Neural cell (in vitro differentiated cells): ENCODE results near the gene STEAP1. TPM values are rescaled to one million over a fixed set of nuclear protein-coding genes. Genes with fewer than 3 reads are reported as not detected.

Experiments
- H2AFZ ChIP-seq: fragments of 200-600, 300-800 bp; sonication (generic), shearing (Covaris generic); 2 replicates; pipeline ENCODE4 v1.6.0; 2014; ENCODE audit warnings: low read depth, mild to moderate bottlenecking, antibody characterized with exemption, low read length, moderate library complexity
- H3F3A ChIP-seq: fragments of 200-600 bp; shearing (Covaris generic); 2 replicates; pipeline ENCODE4 v1.6.1; 2016; ENCODE audit warnings: mild to moderate bottlenecking, moderate library complexity, mixed read lengths, antibody characterized with exemption, low read length; ENCODE audit not compliant: insufficient read depth, poor library complexity, severe bottlenecking
- H3K27ac ChIP-seq: fragments of 200-600, 300-800 bp; sonication (generic), shearing (Covaris generic); 2 replicates; pipeline ENCODE4 v1.5.1; 2014; ENCODE audit warnings: mild to moderate bottlenecking, low read length, moderate library complexity
- H3K27me3 ChIP-seq: fragments of 300-800, 200-600 bp; sonication (generic), shearing (Covaris generic); 2 replicates; pipeline ENCODE4 v1.6.0; 2014; ENCODE audit warnings: mild to moderate bottlenecking, low read depth, low read length, moderate library complexity; ENCODE audit not compliant: insufficient read depth
- H3K36me3 ChIP-seq: fragments of 300-800, 200-600 bp; sonication (generic), shearing (Covaris generic); 2 replicates; pipeline ENCODE4 v1.5.1; 2014; ENCODE audit warnings: mild to moderate bottlenecking, antibody characterized with exemption, low read length, moderate library complexity; ENCODE audit not compliant: insufficient read depth
- H3K4me2 ChIP-seq: fragments of 300-800, 200-600 bp; sonication (generic), shearing (Covaris generic); 2 replicates; pipeline ENCODE4 v1.6.0; 2014; ENCODE audit warnings: mild to moderate bottlenecking, low read length
- H3K4me3 ChIP-seq: fragments of 300-800, 200-600 bp; sonication (generic), shearing (Covaris generic); 2 replicates; pipeline ENCODE4 v1.5.1; 2014; ENCODE audit warnings: mild to moderate bottlenecking, low read length, moderate library complexity
- H3K79me2 ChIP-seq: fragments of 200-600 bp; shearing (Covaris generic); replicated peaks from 2 replicates; pipeline ENCODE4 v1.6.0; 2014; ENCODE audit warnings: mild to moderate bottlenecking, low read length, moderate library complexity; ENCODE audit not compliant: insufficient read depth
- H3K9ac ChIP-seq: fragments of 300-800, 200-600 bp; sonication (generic), shearing (Covaris generic); 2 replicates; pipeline ENCODE4 v1.6.1; 2016; ENCODE audit warnings: mild to moderate bottlenecking, low read length, mixed read lengths
- H3K9me2 ChIP-seq: fragments of 200-600 bp; shearing (Covaris generic); 2 replicates; pipeline ENCODE4 v1.6.1; 2016; ENCODE audit warnings: mild to moderate bottlenecking, low read length, mixed read lengths; ENCODE audit not compliant: insufficient read depth
- H3K9me3 ChIP-seq: fragments of 200-600, 300-800 bp; sonication (generic), shearing (Covaris generic); 2 replicates; pipeline ENCODE4 v1.6.1; 2016; ENCODE audit warnings: mild to moderate bottlenecking, mixed run types, low read length, moderate library complexity, mixed read lengths
- H4K20me1 ChIP-seq: fragments of 200-600 bp; shearing (Covaris generic); 2 replicates; pipeline ENCODE4 v1.6.1; 2016; ENCODE audit warnings: mild to moderate bottlenecking, mixed run types; ENCODE audit not compliant: insufficient read depth
- CTCF ChIP-seq: fragments of 450-650 bp; IDR thresholded peaks from 2 replicates; pipeline ENCODE4 v1.5.1; 2014; ENCODE audit warnings: antibody characterized with exemption, mild to moderate bottlenecking, moderate library complexity; ENCODE audit not compliant: poor library complexity, severe bottlenecking
- EP300 ChIP-seq: fragments of 450-650 bp; conservative IDR thresholded peaks from 2 replicates; pipeline ENCODE4 v1.6.1; 2014; ENCODE audit warnings: antibody characterized with exemption, mild to moderate bottlenecking, moderate library complexity; ENCODE audit not compliant: poor library complexity, severe bottlenecking
- EZH2 ChIP-seq: fragments of 200-600, 300-800 bp; shearing (Covaris generic), sonication (generic); IDR thresholded peaks from 2 replicates; pipeline ENCODE4 v1.6.1; 2014; ENCODE audit warnings: antibody characterized with exemption, low read length, borderline replicate concordance, mild to moderate bottlenecking; ENCODE audit not compliant: insufficient read depth, poor library complexity, severe bottlenecking
- MXI1 ChIP-seq: fragments of 450-650 bp; conservative IDR thresholded peaks from 2 replicates; pipeline ENCODE4 v1.6.1; 2014; ENCODE audit warnings: antibody characterized with exemption, mild to moderate bottlenecking; ENCODE audit not compliant: poor library complexity, severe bottlenecking
- POLR2AphosphoS5 ChIP-seq: IDR thresholded peaks from 2 replicates; pipeline ENCODE4 v1.6.1; 2012
- RAD21 ChIP-seq: fragments of 450-650 bp; conservative IDR thresholded peaks from 2 replicates; pipeline ENCODE4 v1.6.1; 2014; ENCODE audit warnings: antibody characterized with exemption, mild to moderate bottlenecking, moderate library complexity
- REST ChIP-seq: IDR thresholded peaks from 2 replicates; pipeline ENCODE4 v1.6.1; 2012; ENCODE audit warnings: borderline replicate concordance
- SMC3 ChIP-seq: fragments of 450-650 bp; conservative IDR thresholded peaks from 2 replicates; pipeline ENCODE4 v1.6.1; 2014; ENCODE audit warnings: antibody characterized with exemption, mild to moderate bottlenecking, moderate library complexity; ENCODE audit not compliant: poor library complexity
- TAF1 ChIP-seq: IDR thresholded peaks from 2 replicates; pipeline ENCODE4 v1.6.1; 2012; ENCODE audit warnings: low read depth
- polyA plus RNA-seq: library from polyadenylated mRNA; depleted of rRNA; stranded (reverse); fragments of >200 nt; gene quantifications from 2 replicates; pipeline ENCODE4 v1.2.3, GENCODE V29; 2014

STEAP1 gene
- polyA plus RNA-seq, 1 donor from 2014 or later: not detected

GRCh38 chr7:90192876-90193750, 38.8 kb downstream of the STEAP1 start:
- H3K9ac ChIP-seq: no peak overlapping the region
- H4K20me1 ChIP-seq: no peaks in the 10 kb centered on the region
- no peaks in the 10 kb centered on the region for H3K9me3 ChIP-seq
- no peak for TF ChIP-seq TAF1
- TF ChIP-seq RAD21: no peak
- TF ChIP-seq MXI1: no peak
- no peak for TF ChIP-seq REST
- no peak for TF ChIP-seq CTCF
- no peak overlapping the region for H3K4me2 ChIP-seq
- no peak overlapping the region for H3K27ac ChIP-seq
- H3F3A ChIP-seq: no peaks in the 10 kb centered on the region
- H2AFZ ChIP-seq: no peak overlapping the region
- H3K79me2 ChIP-seq: no peaks in the 10 kb centered on the region
- H3K4me3 ChIP-seq: no peak overlapping the region
- no peaks in the 10 kb centered on the region for H3K36me3 ChIP-seq
- H3K27me3 ChIP-seq: no peaks in the 10 kb centered on the region
- H3K9me2 ChIP-seq: no peaks in the 10 kb centered on the region

GRCh38 chr7:90194911-90195809, 40.9 kb downstream of the STEAP1 start:
- H4K20me1 ChIP-seq: no peaks in the 10 kb centered on the region
- no peaks in the 10 kb centered on the region for H3K27me3 ChIP-seq
- no peak for TF ChIP-seq MXI1
- TF ChIP-seq TAF1: no peak
- no peak for TF ChIP-seq SMC3
- TF ChIP-seq POLR2AphosphoS5: no peak
- TF ChIP-seq EZH2: no peak
- TF ChIP-seq CTCF: no peak
- no peak for TF ChIP-seq REST
- TF ChIP-seq EP300: no peak
- TF ChIP-seq RAD21: no peak
- no peak overlapping the region for H2AFZ ChIP-seq
- H3F3A ChIP-seq: no peaks in the 10 kb centered on the region
- H3K36me3 ChIP-seq: no peaks in the 10 kb centered on the region
- no peaks in the 10 kb centered on the region for H3K9me3 ChIP-seq
- no peak overlapping the region for H3K27ac ChIP-seq
- no peaks in the 10 kb centered on the region for H3K9me2 ChIP-seq
- H3K9ac ChIP-seq: no peak overlapping the region
- H3K4me3 ChIP-seq: no peak overlapping the region
- H3K4me2 ChIP-seq: no peak overlapping the region
- H3K79me2 ChIP-seq: no peaks in the 10 kb centered on the region
